HCT116 (cell line): ENCODE results near the gene PTPRR. TPM values are rescaled to one million over a fixed set of nuclear protein-coding genes. Genes with fewer than 3 reads are reported as not detected.

Experiments
- ATAC-seq: fragments of 200-7000 bp; cut with Tn5 transposase; 2 replicates; pipeline ENCODE4 v1.9.1; 2020; ENCODE audit warnings: mild to moderate bottlenecking, moderate library complexity
- BruUV-seq: library from RNA; stranded (reverse); fragments of 400-500 nt; replicated peaks from 2 replicates; lab custom pipeline; 2021; lab: Mats Ljungman, UMichigan
- CTCF ChIA-PET: fragments of 300-600 bp; sonication (Branson Sonifier 250); formaldehyde crosslinking; loops from one replicate; lab custom pipeline; 2021; ENCODE audit warnings: antibody characterized with exemption; lab: Charles Lee
- POLR2A ChIA-PET: fragments of 300-600, 350-600 bp; sonication (Branson Sonifier 250); formaldehyde crosslinking; loops from one replicate; lab custom pipeline; 2021; ENCODE audit warnings: antibody characterized with exemption; lab: Charles Lee
- RAD21 ChIA-PET, 2 experiments: fragments of 300-600 bp; sonication (Branson Sonifier 250); formaldehyde crosslinking; loops; one replicate each; lab custom pipeline; 2023; ENCODE audit warnings: low total read pairs in 2 of 2; ENCODE audit not compliant: uncharacterized antibody in 2 of 2, unreplicated experiment in 2 of 2, low non-redundant PET in 1 of 2; lab: Charles Lee
- DNase-seq: peaks from one replicate; pipeline ENCODE4 v3.0.0-alpha.2; 2010; ENCODE audit warnings: low read depth, low spot score
- H2AFZ ChIP-seq: fragments of 200-600 bp; shearing (Covaris generic), sonication (generic); 2 replicates; pipeline ENCODE4 v1.6.1; 2017; ENCODE audit warnings: low read depth, mixed run types, mixed read lengths, antibody characterized with exemption, low read length; ENCODE audit not compliant: poor library complexity, severe bottlenecking
- H3K27ac ChIP-seq: 2 replicates; pipeline ENCODE4 v1.5.1; 2012; ENCODE audit warnings: low read depth, low read length
- H3K27me3 ChIP-seq: fragments of 200-600 bp; sonication (generic); 2 replicates; pipeline ENCODE4 v1.6.1; 2016; ENCODE audit warnings: mixed run types, low read length, mixed read lengths; ENCODE audit not compliant: insufficient read depth
- H3K36me3 ChIP-seq, 2 experiments: fragments of 200-500 bp in 1 of 2; fragments of 200-600 bp in 1 of 2; sonication (Bioruptor generic) in 1 of 2; sonication (generic) in 1 of 2; 2 replicates each; pipeline versions ENCODE4 v1.5.1 to v1.6.1; 2014 to 2016; ENCODE audit warnings: low read length in 2 of 2, inconsistent platforms in 1 of 2, mixed read lengths in 1 of 2, mixed run types in 1 of 2; ENCODE audit not compliant: insufficient read depth in 2 of 2, control insufficient read depth in 1 of 2
- H3K4me1 ChIP-seq, 2 experiments: fragments of 200-600 bp in 1 of 2; sonication (generic) in 1 of 2; 2 replicates each; pipeline versions ENCODE4 v1.5.1 to v1.6.1; 2012 to 2017; ENCODE audit warnings: low read length in 2 of 2, inconsistent platforms in 1 of 2, mild to moderate bottlenecking in 1 of 2, mixed read lengths in 1 of 2, mixed run types in 1 of 2, moderate library complexity in 1 of 2; ENCODE audit not compliant: insufficient read depth in 2 of 2, control insufficient read depth in 1 of 2
- H3K4me2 ChIP-seq: fragments of 200-600 bp; sonication (generic); 2 replicates; pipeline ENCODE4 v1.6.1; 2017; ENCODE audit warnings: mixed run types, low read length, mixed read lengths
- H3K4me3 ChIP-seq, 2 experiments: fragments of 200-600 bp in 1 of 2; sonication (generic) in 1 of 2; replicated peaks in 1 of 2; 2 replicates each; pipeline ENCODE4 v1.5.1; 2011 to 2016; ENCODE audit warnings: low read length in 2 of 2, control low read depth in 1 of 2, low read depth in 1 of 2, mild to moderate bottlenecking in 1 of 2, mixed read lengths in 1 of 2, mixed run types in 1 of 2
- H3K79me2 ChIP-seq: fragments of 200-600 bp; sonication (generic); 2 replicates; pipeline ENCODE4 v1.6.1; 2017; ENCODE audit warnings: mild to moderate bottlenecking, mixed run types, low read length, moderate library complexity, mixed read lengths; ENCODE audit not compliant: insufficient read depth
- H3K9ac ChIP-seq: fragments of 200-600 bp; sonication (generic); 2 replicates; pipeline ENCODE4 v1.6.1; 2016; ENCODE audit warnings: low read length, mixed read lengths
- H3K9me2 ChIP-seq: fragments of 200-600 bp; sonication (generic), shearing (Covaris generic); 2 replicates; pipeline ENCODE4 v1.6.1; 2017; ENCODE audit warnings: mixed run types, mild to moderate bottlenecking, moderate library complexity; ENCODE audit not compliant: insufficient read depth
- H3K9me3 ChIP-seq, 2 experiments: fragments of 200-500 bp in 1 of 2; fragments of 200-600 bp in 1 of 2; sonication (Bioruptor generic) in 1 of 2; sonication (generic) in 1 of 2; 2 replicates each; pipeline ENCODE4 v1.6.1; 2014 to 2017; ENCODE audit warnings: low read length in 2 of 2, mixed read lengths in 2 of 2, inconsistent platforms in 1 of 2, low read depth in 1 of 2, mild to moderate bottlenecking in 1 of 2, mixed run types in 1 of 2, moderate library complexity in 1 of 2; ENCODE audit not compliant: control insufficient read depth in 1 of 2, insufficient read depth in 1 of 2
- H4K20me1 ChIP-seq: fragments of 200-600 bp; sonication (generic), shearing (Covaris generic); 2 replicates; pipeline ENCODE4 v1.6.1; 2017; ENCODE audit warnings: mixed run types, mild to moderate bottlenecking, moderate library complexity; ENCODE audit not compliant: insufficient read depth
- CEBPB ChIP-seq: IDR thresholded peaks from 2 replicates; pipeline ENCODE4 v1.6.1; 2012; ENCODE audit warnings: low read depth
- ELF1 ChIP-seq: IDR thresholded peaks from 2 replicates; pipeline ENCODE4 v1.6.1; 2012; ENCODE audit warnings: low read depth, borderline replicate concordance
- FOSL1 ChIP-seq: IDR thresholded peaks from 2 replicates; pipeline ENCODE4 v1.6.1; 2012; ENCODE audit warnings: low read depth
- JUND ChIP-seq: IDR thresholded peaks from 2 replicates; pipeline ENCODE4 v1.6.1; 2012
- POLR2AphosphoS5 ChIP-seq: IDR thresholded peaks from 2 replicates; pipeline ENCODE4 v1.6.1; 2011; ENCODE audit warnings: mild to moderate bottlenecking, low read depth, low read length, moderate library complexity
- REST ChIP-seq: IDR thresholded peaks from 2 replicates; pipeline ENCODE4 v1.6.1; 2012; ENCODE audit warnings: low read depth
- TCF7L2 ChIP-seq: IDR thresholded peaks from 2 replicates; pipeline ENCODE4 v1.7.0; 2011; ENCODE audit warnings: borderline replicate concordance, inconsistent platforms; ENCODE audit not compliant: insufficient read depth, insufficient read length; ENCODE audit errors: extremely low read depth
- ZFX ChIP-seq: fragments of 450-650 bp; IDR thresholded peaks from 2 replicates; pipeline ENCODE4 v1.6.1; 2017
- ZNF274 ChIP-seq: fragments of 200-500 bp; sonication (Bioruptor generic); IDR thresholded peaks from 2 replicates; pipeline ENCODE4 v1.6.1; 2014; ENCODE audit warnings: mild to moderate bottlenecking, low read depth, low read length, inconsistent platforms
- intact Hi-C: fragments of 100-400 bp; cut with micrococcal nuclease; formaldehyde crosslinking; loops from 2 replicates; pipeline ENCODE4 v1.10.0; 2022
- total RNA-seq: library from RNA; stranded (reverse); gene quantifications from one replicate; pipeline ENCODE4 v1.2.1, GENCODE V29; 2021; ENCODE audit not compliant: unreplicated experiment
- TF ChIP-seq, protein P1 (sequence below), 3 experiments: fragments of 200-600 bp in 1 of 3; sonication (generic) in 1 of 3; IDR thresholded peaks in 2 of 3; conservative IDR thresholded peaks in 1 of 3; 2 replicates each; pipeline ENCODE4 v1.5.1; 2012 to 2017; ENCODE audit warnings: low read depth in 2 of 3, low read length in 2 of 3, antibody characterized with exemption in 1 of 3, borderline replicate concordance in 1 of 3, control low read depth in 1 of 3, mild to moderate bottlenecking in 1 of 3, mixed read lengths in 1 of 3, mixed run types in 1 of 3, moderate library complexity in 1 of 3; ENCODE audit not compliant: insufficient read depth in 1 of 3
- TF ChIP-seq, protein P2 (sequence below): IDR thresholded peaks from 2 replicates; pipeline ENCODE4 v1.6.1; 2012

Gene PTPRR
- total RNA-seq, 1 experiment from 2014 or later = 0.27 TPM

GRCh38 chr12:70929029-70929428 lies 8.5 kb upstream of the PTPRR start:
- ATAC-seq = no peak
- Histone ChIP-seq H3K27me3 (no peaks in the 10 kb centered on the region), H3K36me3 (no peaks in the 10 kb centered on the region), H3K9ac (no peak overlapping the region), H3K9me3 (no peaks in the 10 kb centered on the region), H3K4me2 (no peak overlapping the region), H3K4me3 (no peak overlapping the region), H3K9me2 (no peaks in the 10 kb centered on the region), H3K27ac (no peak overlapping the region), H4K20me1 (no peaks in the 10 kb centered on the region), H3K79me2 (no peaks in the 10 kb centered on the region), H2AFZ (no peak overlapping the region), H3K4me1 (no peaks in the 10 kb centered on the region)
- RAD21 ChIA-PET = no interaction called here
- CTCF ChIA-PET = no interaction called here
- intact Hi-C loops = no loop called here
- DNase-seq = no peak
- POLR2A ChIA-PET = no interaction called here
- TF ChIP-seq JUND (no peak), CEBPB (no peak), ZFX (no peak), ZNF274 (no peak), REST (no peak), FOSL1 (no peak), POLR2AphosphoS5 (no peak), TCF7L2 (no peak), ELF1 (no peak)
- TF ChIP-seq, protein P1, sequence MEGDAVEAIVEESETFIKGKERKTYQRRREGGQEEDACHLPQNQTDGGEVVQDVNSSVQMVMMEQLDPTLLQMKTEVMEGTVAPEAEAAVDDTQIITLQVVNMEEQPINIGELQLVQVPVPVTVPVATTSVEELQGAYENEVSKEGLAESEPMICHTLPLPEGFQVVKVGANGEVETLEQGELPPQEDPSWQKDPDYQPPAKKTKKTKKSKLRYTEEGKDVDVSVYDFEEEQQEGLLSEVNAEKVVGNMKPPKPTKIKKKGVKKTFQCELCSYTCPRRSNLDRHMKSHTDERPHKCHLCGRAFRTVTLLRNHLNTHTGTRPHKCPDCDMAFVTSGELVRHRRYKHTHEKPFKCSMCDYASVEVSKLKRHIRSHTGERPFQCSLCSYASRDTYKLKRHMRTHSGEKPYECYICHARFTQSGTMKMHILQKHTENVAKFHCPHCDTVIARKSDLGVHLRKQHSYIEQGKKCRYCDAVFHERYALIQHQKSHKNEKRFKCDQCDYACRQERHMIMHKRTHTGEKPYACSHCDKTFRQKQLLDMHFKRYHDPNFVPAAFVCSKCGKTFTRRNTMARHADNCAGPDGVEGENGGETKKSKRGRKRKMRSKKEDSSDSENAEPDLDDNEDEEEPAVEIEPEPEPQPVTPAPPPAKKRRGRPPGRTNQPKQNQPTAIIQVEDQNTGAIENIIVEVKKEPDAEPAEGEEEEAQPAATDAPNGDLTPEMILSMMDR (IDR thresholded peaks at IDR 0.05 in 2 of 3, conservative IDR thresholded peaks at IDR 0.05 in 1 of 3; ENCODE audit: borderline replicate concordance in 1 of 3, insufficient read depth in 1 of 3, low read depth in 2 of 3, low read length in 2 of 3) = no peak
- TF ChIP-seq, protein P2, sequence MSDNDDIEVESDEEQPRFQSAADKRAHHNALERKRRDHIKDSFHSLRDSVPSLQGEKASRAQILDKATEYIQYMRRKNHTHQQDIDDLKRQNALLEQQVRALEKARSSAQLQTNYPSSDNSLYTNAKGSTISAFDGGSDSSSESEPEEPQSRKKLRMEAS = no peak
- no TSS peak for BruUV-seq
